BE2C (cell line): ENCODE results near the gene SMG6.
A peak's percentile ranks its signal among the peaks of the same experiment; 100 is the strongest.

Experiments used
- DNase-seq: peaks from one replicate; pipeline ENCODE4 v3.0.0-alpha.2; 2020
- H3K27me3 ChIP-seq: fragments of 250-450 bp; sonication (Bioruptor Pico); 2 replicates; pipeline ENCODE4 v1.5.1; 2020; ENCODE audit warnings: mild to moderate bottlenecking
- H3K36me3 ChIP-seq: fragments of 250-450 bp; sonication (Bioruptor Pico); 2 replicates; pipeline ENCODE4 v1.5.1; 2020; ENCODE audit warnings: mild to moderate bottlenecking
- H3K4me1 ChIP-seq: fragments of 250-450 bp; sonication (Bioruptor Pico); 2 replicates; pipeline ENCODE4 v1.5.1; 2020
- H3K4me3 ChIP-seq: 2 replicates; pipeline ENCODE4 v1.5.1; 2011; ENCODE audit warnings: low read depth, low read length
- H3K9me3 ChIP-seq: fragments of 250-450 bp; sonication (Bioruptor Pico); 2 replicates; pipeline ENCODE4 v1.5.1; 2020
- TF ChIP-seq, protein P1 (sequence below): IDR thresholded peaks from 2 replicates; pipeline ENCODE4 v1.5.1; 2012; ENCODE audit warnings: mild to moderate bottlenecking, low read depth, low read length

Gene SMG6

GRCh38 chr17:2053380-2054261 is 250.0 kb downstream of the SMG6 start:
- peak; percentile 74 for DNase-seq
- Histone ChIP-seq H3K9me3 (no peaks in the 10 kb centered on the region), H3K27me3 (peaks cover 32% of the 10 kb centered on the region)

DNA sequence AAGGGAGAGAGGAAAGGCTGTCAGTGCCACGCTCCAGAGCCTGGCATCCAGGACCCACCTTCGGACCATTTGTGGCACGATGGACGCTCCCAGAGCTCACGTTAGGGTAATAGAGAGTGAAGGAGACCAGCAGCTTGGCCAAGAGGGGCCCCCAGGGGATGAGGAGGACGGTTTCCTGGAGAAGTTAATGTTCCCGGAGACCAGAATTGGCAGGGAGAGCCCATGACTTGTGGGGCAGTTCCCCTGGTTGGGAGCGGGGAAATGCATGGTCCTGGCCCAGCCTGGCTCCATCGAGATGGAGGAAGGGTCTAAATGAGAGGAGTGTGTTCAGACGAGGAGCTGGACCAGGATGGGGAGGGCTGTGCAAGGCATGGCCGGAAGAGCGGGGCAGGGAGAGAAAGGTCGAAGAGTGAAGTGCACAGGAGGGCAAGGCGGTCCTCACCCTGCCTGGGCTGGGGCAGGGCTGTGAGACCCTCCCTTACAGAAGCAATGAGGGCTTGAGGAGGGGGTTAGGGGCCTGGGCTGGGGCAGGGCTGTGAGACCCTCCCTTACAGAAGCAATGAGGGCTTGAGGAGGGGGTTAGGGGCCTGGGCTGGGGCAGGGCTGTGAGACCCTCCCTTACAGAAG is 251.5 kb downstream of the SMG6 start:
- DNase-seq, result no peak
- H3K27me3 ChIP-seq, result peaks cover 32% of the 10 kb centered on the region
- no peaks in the 10 kb centered on the region for H3K4me1 ChIP-seq
- no peak overlapping the region for H3K4me3 ChIP-seq
- no peaks in the 10 kb centered on the region for H3K9me3 ChIP-seq
- TF ChIP-seq, protein P1, sequence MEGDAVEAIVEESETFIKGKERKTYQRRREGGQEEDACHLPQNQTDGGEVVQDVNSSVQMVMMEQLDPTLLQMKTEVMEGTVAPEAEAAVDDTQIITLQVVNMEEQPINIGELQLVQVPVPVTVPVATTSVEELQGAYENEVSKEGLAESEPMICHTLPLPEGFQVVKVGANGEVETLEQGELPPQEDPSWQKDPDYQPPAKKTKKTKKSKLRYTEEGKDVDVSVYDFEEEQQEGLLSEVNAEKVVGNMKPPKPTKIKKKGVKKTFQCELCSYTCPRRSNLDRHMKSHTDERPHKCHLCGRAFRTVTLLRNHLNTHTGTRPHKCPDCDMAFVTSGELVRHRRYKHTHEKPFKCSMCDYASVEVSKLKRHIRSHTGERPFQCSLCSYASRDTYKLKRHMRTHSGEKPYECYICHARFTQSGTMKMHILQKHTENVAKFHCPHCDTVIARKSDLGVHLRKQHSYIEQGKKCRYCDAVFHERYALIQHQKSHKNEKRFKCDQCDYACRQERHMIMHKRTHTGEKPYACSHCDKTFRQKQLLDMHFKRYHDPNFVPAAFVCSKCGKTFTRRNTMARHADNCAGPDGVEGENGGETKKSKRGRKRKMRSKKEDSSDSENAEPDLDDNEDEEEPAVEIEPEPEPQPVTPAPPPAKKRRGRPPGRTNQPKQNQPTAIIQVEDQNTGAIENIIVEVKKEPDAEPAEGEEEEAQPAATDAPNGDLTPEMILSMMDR, result no peak
- H3K36me3 ChIP-seq, result no peaks in the 10 kb centered on the region

More at GRCh38 chr17:2053380-2054261, 250.0 kb downstream of the SMG6 start:
- TF ChIP-seq, protein P1, result peak; percentile 50
- H3K4me1 ChIP-seq, result no peaks in the 10 kb centered on the region
- peak overlapping the region; percentile 51 for H3K4me3 ChIP-seq
- no peaks in the 10 kb centered on the region for H3K36me3 ChIP-seq

GRCh38 chr17:2051061-2051932 is 252.3 kb downstream of the SMG6 start:
- Histone ChIP-seq H3K9me3 (no peaks in the 10 kb centered on the region), H3K27me3 (peaks cover 32% of the 10 kb centered on the region), H3K36me3 (no peaks in the 10 kb centered on the region), H3K4me3 (no peak overlapping the region), H3K4me1 (no peaks in the 10 kb centered on the region)
- TF ChIP-seq, protein P1, result no peak
- no peak for DNase-seq

- TF ChIP-seq, protein P1, result no peak
- DNase-seq, result peak; percentile 52
- H3K36me3 ChIP-seq, result no peaks in the 10 kb centered on the region
- H3K27me3 ChIP-seq, result peaks cover 32% of the 10 kb centered on the region
- no peaks in the 10 kb centered on the region for H3K9me3 ChIP-seq
- peak overlapping the region; percentile 6; the same call in 1 of the 2 replicates for H3K4me3 ChIP-seq
- no peaks in the 10 kb centered on the region for H3K4me1 ChIP-seq
Observed at GRCh38 chr17:2050300-2051060, 253.1 kb downstream of the SMG6 start.

DNA sequence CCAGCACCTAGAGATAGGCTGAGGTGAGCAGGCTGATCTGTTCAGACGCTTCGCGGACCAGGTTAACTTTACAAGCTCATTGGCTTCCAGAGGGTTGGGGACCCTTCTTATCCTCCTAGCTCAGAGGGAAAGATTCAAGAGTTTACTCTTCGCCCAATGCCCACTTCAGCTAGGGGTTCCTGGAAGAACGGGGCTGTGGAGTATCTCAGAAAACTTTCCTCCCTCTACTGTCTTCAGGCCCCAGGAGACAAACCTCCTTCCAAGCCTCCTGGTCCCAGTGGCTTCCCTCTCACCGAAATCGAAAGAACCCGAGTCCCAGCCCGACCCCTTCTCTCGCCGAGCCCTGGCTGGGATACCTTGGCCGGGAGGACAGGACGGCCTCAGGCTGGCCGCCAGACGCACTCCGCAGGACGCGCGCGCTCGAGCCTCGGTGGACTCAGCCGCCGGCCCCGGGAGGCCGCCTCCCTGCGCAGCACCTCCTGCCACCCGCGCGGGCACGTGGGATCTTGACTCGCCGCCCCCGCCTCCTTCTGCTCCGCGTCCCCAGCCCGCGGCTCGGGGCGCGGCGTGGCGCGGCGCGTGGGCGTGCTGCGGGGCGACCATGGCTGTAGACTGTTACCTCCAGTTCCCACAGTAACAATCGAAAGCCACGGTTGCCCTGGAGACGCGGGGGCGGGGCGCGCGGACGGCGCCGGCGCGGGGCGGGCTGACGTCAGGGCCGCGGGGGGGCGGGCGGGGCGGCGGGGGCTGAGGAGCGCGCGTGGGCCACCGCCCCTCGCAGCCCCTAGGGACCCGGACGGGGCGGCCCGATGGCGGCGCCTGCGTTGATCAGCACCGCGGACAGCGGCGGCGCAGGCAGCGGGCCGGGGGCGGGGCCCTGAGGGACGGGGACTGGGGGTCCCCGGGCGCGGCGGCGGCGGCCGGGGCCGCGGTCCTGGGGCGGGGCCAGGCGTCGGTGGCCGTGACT is 254.0 kb downstream of the SMG6 start:
- no peaks in the 10 kb centered on the region for H3K4me1 ChIP-seq
- H3K4me3 ChIP-seq, result peak overlapping the region; percentile 64
- peaks cover 32% of the 10 kb centered on the region for H3K27me3 ChIP-seq

More for the DNA sequence above, 254.0 kb downstream of the SMG6 start:
- DNase-seq, result peak; percentile 80
- H3K36me3 ChIP-seq, result no peaks in the 10 kb centered on the region
- TF ChIP-seq, protein P1, result no peak
- H3K9me3 ChIP-seq, result no peaks in the 10 kb centered on the region
